Colon (tissue), 2 donors: ENCODE measurements around the gene XYLB.

Experiments
- FAIRE-seq: peaks from 2 replicates; lab custom pipeline; 2012; peaks lifted over from hg19 to GRCh38; lab: Jason Lieb, UNC
- donor health status: control.
- donor health status: control.

XYLB gene

DNA sequence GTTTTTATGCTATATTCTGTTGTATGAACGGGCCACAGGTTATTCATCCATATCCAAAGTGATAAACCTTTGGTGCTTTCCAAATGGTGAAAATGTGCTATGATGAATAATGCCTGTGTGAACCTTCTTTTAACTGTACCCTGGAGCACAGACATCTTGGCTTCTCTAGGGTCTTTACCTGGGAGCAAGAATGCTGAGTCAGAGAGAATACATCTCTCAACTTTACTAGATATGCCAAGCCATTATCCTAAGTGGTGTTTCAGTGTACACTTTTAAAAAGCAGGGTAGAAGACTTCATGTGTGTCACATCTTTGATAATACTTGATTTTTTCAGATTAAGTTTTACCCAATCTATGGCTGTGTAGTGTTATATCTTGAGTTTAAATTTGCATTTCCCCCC, 23.5 kb upstream of the XYLB start:
- FAIRE-seq, result no peak

DNA sequence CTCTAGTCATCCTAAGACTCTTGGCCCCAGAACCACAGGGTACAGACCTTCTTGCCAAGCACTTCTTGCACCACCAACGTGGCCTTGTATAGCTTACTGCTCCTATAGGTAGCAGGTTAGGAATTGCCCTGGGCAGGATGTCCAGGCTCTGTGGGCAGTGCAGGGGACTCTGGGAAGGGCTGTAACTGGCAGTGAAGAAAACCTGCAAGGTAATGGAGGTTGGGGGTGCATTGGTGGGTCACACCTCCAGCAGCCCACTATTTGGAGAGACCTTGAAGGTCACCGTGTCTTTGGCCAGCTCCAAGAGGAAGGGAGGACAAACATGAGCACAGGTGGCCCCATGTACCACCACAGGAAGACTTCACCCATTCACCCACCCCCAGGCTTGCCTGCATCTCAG, 21.3 kb upstream of the XYLB start:
- FAIRE-seq, result no peak

DNA sequence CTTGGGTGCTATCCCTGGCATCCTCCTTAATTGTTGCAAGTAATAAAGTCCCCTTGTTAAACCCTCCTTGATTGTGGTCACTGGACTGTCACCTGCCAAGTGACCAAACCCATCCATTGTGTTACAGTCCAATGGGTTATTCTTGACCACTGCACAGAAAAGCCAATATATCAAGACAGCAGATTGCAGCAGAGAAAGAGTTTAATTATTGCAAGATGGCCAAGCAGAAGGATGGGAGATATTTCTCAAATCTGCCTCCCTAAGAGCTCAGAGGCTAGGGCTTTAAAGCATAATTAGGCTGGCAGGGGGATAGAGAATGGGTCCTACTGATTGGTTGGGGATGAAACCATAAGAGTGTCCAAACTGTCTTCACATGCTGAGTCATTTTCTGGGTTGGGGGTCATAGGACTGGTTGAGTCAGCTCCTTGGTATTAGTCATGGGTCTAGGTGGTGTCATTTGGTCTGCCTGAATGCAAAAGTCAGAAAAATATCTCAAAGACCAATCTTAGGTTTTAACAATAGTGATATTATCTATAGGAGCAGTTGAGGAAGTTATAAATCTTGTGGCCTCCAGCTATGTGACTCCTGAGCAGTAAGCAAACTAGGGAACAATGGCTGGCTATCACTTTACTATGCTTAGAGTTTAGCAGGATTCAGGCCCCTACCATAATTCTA, 19.1 kb upstream of the XYLB start:
- FAIRE-seq, result no peak

DNA sequence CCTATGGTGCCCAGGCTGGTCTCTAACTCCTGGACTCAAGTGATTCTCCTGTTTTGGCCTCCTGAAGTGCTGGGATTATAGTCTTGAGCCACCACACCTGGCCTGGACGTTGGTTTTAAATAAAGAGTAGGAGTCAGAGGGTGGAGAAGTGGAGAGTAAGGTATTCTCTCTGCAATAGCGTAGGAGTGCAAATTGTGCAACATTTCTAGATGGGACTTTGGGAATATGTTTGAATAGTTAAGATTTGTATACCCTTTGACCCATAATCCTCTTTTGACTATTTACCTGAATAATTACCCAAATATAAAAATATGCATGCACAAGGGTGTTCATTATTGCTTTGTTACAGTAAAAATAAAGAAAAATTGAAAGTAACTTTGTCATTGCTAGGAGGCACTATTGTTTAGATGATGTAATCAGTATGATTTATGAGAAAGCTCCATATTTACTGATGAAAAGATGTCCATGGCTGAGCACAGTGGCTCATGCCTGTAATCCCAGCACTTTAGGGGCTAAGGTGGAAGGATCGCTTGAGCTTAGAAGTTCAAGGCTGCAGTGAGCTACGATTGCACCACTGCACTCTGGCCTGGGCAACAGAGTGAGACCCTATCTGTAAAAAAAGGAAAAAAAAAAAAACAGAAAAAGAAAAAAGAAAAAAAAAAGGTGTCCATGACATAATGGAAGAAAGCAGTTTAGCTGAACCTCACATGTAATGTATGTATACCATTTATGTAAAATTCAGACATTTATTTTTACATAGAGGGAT, 15.1 kb upstream of the XYLB start:
- no peak for FAIRE-seq

DNA sequence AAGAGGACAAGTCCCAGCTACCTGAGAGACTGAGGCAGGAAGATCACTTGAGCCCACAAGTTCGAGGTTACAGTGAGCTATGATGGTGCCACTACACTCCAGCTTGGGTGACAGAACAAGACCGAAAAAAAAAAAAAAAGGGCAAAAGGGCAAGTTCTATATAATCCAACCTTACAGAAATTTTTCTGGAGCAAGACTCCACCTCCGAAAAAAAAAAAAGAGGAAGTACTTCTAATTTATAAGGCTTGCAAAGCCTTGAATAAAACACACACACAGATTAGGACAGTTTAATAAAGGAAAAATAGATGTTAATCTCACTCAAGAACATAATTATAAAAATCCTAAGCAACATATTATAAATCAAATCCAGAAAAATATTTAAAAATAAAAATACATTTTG, 14.4 kb upstream of the XYLB start:
- FAIRE-seq, result no peak

DNA sequence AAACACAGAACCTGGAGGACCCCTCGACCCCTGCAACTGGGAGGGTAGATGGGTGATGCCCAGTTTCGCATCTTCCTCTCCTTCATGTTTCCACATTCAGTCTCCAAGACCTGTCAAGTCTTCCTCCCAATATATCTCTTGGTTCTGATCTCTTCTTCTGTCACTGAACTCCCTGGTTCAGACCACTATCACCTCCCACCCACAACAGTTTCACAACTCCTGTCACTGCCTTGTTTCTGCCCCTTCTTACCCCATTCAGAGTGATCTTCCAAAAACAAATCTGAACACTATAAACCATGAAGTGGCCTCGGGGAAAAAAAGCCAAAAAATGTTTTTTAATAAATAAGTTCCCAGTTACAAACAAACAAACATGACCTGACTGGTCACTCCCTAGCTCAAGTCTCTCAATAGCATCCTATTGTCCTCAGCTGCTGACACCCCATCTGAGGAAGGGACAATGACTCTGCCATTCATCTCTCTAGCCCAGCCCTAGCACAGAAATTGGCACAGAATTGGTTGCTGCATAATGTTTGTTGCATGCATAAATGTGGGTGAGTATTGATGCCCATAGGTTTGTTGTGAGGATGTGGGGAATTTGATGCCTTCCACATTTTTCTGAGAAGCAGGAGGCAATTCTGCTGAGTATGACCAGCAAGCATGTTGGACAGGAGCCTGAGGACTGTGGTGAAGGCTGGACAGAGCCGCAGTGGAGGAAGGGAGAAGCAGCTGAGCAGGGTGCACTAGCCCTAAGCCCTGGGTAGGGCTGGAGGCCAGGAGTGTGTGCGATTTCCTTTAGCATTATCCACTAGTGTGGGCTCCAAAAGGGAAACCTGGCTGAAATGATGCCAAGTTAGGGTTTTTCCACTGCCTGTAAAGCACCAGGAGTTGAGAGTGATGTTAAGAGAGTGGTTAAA, 12.2 kb upstream of the XYLB start:
- no peak for FAIRE-seq

DNA sequence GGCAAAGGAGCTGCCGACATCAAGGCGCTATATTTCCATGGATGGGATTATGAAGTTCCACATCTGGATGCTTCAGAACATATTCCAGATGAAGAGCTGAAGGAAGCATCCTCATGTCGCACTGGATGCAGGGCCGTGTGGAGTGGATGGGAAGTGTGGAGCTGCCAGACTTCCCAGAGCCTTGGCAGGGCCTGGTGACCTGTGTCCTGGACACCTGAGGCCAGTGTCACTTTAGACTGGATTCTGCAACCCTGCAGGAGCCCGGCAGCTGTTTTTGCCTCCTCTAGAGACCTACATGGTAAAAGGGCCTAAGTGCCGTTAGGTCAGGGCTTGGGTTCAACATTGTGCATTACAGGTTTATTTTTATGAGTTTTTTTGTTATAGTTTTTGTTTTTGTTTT, 11.3 kb upstream of the XYLB start:
- no peak for FAIRE-seq

DNA sequence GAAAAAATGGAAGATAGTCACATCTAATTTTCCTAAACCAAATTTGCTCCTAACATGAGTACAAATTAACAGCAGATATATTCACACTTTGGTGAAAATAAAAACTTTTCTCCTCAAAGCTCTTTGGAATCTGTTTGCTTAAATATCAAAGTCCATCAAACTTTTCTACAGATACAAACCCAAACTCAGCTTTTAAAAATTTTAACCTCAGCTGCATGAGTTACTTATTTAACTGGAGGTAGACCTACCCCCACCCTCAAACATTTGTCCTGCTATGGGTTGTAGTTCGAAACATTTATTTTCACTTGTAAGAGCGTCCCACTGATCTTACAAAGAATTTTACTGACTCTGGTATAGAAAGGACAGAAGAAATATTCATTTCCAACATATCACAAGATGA, 8.9 kb upstream of the XYLB start:
- no peak for FAIRE-seq

DNA sequence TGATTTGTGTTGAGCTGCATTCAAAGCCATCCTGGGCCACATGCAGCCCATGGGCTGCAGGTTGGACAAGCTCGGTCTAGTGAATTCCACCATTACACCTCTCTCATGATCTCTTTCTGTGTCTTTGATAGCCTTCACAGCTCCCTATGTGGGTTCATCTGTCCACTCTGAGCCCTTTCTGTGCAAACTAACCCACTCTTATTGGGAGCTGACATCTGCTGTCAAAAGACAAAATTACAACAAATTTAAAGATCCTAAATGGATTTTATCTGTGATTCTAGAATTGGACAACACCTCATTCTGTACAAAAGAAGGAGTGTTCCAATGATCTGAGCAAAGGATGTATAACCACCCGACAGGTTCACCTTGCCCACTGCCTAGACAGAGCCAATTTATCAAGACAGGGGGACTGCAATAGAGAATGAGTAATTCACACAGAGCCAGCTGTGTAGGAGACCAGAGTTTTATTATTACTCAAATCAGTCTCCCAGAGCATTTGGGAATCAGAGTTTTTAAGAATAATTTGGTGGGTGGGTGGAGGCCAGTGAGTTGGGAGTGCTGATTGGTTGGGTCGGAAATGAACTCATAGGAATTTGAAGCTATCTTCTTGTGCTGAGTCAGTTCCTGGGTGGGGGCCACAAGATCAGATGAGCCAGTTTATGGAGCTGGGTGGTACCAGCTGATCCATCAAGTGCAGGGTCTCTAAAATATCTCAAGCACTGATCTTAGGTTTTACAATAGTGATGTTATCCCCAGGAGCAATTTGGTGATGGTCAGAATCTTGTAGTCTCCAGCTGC, 2.6 kb upstream of the XYLB start:
- no peak for FAIRE-seq

DNA sequence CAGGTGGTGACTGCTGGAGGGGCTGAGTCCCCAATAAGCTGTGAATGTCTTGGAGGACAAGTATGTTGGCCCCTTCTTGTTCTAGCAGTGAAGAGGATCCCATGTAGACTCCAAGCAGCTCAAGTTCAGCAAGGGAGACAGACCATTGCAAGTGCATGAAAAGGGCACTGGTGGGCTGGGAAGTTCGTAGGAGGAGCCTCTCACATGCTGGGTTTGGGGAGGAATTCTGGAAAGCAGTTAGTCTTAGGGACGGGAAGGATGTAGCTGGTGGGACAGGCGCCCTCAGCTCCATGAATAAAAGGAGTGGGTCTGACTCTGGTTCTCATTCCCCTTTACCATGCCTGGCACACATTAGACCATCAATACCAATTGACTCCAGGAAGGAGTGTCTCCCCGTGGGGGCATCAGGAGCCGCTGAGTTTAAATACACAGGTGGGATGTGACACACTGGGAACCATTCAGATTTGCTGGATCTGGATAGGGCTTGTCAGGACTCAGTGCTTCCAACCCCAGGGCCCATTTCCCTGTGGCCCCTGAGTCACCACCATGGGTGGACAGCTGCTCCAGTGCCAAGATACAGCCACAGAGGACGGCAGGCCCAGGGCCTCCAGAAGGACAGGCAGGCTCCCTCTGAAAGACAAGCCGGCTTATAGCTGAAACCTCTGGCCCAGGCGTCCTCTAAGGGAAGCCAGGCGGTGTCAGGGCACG, 552 bp upstream of the XYLB start:
- FAIRE-seq, result no peak

DNA sequence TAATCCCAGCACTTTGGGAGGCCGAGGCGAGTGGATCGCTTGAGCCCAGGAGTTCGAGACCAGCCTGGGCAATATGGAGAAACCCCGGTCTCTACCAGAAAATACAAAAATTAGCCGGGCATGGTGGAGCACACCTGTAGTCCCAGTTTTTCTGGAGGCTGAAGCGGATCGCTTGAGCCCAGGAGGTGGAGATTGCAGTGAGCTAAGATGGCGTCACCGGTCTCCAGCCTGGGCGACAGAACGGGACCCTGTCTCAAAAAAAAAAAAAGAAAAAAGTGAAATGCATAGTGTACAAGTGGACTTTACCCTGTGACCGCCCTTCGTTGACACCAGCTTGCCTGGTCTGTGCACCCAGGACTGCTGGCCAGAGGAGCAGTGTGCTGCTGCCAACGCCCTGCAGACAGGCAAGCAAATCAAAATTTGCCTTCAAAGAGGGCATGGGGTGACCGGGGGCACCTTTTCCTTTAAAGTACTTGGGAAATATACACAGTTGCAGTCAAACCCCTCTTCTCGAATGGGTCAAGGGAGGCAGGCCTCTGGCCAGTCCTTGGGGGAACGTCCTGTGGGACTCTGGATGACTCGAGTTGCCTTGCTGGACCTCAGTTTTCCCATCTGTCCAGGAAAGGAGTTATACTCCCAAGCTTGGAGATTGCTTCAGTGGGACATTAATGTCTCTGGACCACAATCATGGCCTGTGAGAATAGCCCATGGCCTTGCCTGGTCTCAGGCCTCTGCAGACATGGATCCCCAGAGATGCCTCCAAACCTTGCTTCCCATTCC, 1.0 kb downstream of the XYLB start:
- FAIRE-seq, result no peak

DNA sequence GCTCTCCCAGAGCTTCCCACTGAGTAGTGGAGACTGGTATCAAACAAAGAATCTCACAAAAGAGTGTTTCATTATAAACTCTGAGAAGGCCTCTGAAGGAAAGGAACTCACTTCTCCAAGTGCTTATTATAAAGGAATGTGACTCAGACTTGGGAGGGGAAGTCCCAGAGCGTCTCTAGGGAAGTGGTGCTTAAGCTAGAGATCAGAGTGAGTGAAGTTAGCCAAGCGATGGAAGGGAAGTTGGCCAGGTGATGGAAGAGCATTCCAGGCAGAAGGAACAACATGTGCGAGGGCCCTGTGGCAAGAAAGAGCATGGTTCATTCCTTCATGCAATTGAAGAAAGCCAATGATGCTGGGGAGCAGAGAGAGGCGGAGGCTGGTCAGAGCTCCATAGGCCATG, 2.3 kb downstream of the XYLB start:
- FAIRE-seq, result no peak

DNA sequence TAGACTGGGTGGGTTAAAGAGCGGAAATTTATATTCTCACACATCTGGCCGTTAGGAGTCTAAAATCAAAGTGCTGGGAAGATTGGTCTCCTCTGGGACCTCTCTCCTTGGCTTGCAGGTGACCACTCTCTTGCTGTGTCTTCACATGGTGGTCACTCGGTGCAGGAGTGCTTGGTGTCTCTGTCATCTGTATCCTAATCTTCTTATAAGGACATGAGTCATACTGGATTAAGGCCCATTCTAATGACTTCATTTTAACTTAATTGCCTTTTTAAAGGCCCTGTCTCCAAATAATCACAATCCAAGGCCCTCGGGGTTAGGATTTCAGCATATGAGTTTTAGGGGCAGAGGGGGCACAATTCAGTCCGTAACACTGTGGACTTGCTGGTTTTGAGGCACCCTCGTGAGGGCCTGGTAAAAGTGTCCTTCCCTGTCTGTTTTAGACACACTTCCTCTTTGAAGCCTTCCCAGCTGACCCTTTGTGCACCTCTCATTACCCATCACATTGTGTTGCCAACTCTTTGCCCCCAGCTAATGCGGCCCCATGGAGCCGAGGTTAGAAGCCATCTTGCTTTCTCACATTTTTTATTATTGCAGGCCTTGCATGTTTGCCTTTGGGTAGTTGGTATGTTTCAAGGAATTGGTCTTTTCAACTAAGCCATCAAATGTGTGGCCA, 3.2 kb downstream of the XYLB start:
- no peak for FAIRE-seq

DNA sequence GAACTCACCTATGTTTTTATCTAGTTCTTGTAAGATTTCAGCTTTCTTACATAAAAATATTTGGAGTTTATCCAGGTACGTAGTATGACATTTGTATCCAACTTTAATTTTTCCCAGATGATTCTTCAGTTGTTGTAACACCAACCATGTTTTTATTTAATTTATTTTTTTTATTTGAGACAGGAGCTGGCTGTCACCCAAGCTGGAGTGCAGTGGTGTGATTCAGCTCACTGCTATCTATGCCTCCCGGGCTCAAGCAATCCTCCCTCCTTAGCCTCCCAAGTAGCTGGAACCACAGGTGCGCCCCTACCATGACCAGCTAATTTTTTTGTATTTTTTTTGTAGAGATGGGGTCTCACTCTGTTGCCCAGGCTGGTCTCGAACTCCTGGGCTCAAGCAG, 6.6 kb downstream of the XYLB start:
- FAIRE-seq, result no peak

DNA sequence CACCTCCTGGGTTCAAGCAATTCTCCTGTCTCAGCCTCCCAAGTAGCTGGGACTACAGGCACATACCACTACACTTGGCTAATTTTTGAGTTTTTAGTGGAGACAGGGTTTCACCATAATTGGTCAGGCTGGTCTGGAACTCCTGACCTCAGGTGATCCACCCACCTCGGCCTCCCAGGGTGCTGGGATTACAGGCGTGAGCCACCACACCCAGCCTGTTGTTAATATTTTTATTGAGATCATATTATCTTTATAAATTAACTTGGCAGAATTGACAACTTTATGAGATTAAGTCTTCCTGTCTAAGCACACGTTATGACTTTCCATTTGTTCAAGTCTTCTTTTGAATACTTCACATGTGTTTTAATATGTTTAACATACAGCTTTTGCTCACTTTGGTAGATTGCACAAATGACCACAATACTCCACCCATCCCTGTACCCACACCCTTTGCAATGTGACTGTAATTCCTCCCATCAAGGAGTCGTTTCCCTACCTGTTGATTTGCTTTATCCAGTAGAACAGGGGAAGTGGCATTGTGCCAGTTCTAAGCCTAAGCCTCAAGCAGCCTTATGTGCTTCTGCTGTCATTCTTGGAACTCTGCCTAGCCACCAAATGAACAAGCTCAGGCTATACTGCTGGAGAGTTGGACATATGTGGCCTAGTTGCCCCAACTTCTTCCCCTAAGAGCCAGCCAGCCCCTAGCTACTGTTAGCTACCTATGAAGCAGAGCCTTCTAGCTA, 8.2 kb downstream of the XYLB start:
- FAIRE-seq, result no peak

DNA sequence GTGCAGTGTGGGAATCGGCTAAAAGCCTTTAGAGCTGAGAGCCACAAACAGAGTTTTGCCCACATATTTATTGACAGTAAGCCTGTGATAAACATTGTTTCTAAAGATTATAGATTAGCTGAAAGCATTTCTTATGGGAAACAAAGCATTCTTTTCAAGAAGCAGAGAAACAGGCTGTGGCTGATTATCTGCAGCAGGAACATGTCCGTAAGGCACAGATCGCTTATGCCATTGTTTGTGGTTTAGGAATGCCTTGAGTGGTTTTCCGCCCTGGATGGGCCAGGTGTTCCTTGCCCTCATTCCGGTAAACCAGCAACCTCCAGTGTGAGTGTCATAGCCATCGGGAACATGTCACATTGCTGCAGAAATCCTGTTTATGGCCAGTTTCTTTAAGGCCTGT, 12.5 kb downstream of the XYLB start:
- no peak for FAIRE-seq

DNA sequence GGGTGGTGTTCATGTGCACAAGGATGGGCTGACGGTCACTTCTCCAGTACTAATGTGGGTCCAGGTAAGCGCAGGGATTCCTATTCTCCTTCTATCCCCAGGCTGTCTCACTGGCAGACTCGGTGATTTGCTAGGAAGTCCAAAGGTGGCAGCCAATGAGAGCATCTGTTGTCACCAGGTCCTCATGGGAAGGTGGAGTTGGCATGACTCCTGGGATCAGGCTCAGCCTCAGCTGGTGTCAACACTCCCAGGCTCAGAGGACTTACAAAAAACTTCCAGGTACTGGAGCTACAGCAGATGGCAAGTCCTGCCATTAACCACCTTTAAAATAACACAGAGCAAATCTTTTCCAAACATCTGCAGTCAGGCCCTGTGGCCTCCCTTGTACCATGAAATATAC, 13.8 kb downstream of the XYLB start:
- no peak for FAIRE-seq

DNA sequence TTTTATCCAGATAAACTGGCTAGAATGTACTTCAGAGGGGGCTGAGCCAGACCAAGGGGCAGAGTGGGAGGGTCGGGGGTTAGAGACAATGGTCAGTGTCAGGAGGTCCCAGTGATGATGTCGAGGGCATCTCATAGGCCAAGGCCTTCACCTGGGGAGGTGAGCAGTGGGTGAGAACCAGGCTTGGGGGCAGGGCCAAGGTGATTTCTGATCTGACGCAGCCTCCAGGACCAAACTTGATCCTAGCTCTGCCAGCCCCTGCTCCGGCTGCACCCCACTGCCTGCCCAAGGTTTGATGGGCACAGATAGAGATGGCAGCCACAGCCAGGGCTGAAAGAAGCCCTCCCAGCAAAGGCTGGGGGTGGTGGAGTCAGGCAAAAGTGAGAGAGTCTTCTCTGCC, 14.9 kb downstream of the XYLB start:
- FAIRE-seq, result no peak

DNA sequence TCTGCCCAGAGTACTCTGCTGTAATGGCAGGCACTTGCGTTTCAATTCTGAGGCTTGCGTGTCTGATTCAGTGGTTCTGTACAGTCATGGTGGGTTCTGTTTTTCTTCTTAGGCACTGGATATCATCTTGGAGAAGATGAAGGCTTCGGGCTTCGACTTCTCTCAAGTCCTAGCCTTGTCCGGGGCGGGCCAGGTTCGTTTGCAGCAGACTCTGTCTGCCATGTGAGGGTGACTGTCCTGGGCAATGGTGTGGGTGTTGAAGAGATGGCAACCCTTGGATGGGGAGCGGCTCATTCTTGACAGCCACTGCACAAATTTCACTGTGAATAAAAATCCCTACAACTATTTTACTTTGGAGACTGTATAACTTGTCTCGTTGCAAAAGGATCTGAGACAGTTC, 16.2 kb downstream of the XYLB start:
- no peak for FAIRE-seq
